Activated CD8-positive, alpha-beta memory T cell treated with anti-CD3 and anti-CD28 coated beads, Interleukin-2, amount 50 U/mL, for 48 hours (primary cell): ENCODE results near the gene MMP3.

Experiments
- DNase-seq: peaks from one replicate; pipeline ENCODE4 v3.0.0-alpha.2; 2020

MMP3 gene

DNA sequence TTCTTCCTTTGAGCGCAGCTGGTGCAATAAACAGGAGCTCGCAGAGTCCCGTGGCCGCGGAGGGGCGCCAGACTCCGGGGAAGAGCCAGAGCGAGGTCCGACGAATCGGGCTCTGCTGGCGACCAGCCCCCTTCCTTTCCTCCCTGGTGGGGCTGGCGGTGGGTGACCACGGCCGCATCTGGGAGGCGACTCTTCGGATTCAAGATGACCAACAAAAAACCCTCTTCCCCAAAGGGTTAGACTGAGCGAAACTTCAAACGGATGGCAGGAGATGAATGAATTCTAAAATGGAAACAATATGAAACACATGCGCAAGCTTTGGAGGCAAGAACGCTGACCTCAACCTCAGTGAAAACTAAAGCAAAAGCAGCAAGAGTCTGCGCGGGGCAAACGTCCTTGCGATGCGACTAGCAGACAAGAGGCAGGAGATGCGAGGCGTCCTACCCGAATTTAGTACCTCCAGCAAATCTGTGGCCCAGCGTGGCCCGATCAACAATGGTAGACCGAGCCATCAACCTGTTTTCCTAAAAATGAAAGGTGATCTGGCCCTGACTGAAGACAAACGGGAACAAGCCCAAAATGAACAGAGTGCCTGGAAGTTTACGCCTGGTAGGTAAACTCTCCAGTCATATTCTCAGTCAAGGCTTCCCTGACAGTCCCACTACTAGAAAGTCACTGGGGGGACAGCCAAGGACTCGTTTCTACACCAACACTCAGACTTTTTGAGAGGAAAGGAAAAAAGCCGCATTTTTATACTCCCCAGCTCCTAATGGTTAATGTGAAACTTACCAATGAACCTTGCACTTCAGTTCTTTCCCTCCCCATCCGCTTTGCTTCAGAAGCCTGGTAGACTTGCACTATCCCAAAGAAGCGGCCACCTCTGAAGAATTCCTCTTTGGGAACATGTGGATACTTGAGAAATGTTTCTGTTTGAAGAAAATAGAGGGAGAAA is 11.6 kb downstream of the MMP3 start:
- DNase-seq: no peak

DNA sequence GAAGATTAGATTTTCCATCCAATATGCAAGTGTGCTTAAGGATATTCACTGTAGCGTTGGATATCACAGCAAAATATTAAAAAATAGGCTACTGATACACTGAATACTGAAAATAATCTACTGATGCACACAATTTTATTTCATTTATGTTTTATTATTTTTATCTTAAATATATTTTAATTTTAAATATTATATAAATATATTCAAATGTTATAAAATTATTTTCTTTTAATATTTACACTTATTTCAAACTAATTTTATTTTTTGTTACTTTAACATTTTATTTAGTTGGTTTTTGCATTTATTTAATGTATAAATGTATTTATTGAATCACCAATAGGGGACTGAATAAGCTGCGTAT is 12.3 kb downstream of the MMP3 start:
- DNase-seq: no peak

DNA sequence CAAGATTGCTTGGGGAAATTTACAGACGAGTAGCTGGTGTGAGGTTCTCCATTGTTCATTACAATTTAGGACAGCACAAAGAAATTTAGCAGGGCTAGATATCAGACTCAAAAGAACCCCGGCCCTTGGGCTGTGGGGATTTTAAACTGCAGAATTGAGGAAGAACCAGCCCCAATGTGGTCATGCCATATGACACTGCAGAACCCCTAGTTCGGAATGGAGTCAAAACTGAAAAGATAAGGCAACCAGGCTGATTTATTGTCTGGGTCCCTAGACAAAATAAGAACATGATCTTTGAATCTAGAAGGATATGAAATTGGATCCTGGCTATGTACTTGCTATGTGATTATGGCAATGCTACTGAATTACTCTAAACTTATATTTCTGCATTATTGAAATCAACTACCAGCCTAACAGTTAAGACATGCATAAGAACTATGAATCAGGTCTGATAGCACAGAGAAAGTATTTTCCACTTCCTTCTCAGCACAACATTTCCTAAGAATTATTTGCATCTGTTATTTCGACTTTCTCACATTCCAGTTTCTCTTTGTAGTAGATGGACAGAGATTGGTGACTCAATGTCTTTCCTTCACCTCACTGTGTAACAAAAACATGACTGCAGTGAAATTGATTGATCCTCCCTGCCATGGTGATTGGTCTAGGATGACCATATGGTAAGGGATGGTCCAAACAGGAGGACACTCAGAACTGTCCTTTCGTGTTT is 13.2 kb downstream of the MMP3 start:
- DNase-seq: no peak

DNA sequence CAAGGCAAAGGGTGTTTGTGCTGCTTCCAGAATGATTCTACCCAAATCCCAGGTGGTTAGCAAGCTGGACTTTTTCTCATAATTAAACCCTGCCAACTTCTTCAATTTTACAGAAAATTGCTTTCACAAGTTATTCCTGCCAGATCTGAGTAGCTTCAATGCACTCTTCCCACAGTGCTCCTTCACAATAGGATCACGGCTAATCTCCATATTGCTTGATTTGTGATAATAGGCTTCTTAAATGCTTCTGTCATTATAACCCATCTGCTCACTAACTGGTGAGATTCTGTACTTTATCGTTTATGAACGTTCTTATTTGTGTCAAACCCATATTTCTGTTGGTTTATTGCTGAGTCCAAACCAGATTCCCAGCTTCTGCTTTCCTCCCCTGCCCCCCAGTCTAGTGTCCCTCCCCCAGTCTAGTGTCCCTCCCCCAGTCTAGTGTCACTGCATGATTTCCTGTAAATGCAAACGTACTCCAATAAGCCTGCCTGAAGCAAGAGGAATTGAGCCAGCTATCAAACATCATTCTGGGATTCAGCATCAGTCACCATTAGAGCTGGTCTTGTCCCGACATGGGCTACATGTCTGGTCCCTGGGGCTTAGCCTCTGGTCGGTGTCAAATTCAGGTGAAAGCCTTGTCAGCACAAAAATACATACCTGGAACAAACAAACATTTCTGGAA is 14.0 kb downstream of the MMP3 start:
- no peak for DNase-seq

DNA sequence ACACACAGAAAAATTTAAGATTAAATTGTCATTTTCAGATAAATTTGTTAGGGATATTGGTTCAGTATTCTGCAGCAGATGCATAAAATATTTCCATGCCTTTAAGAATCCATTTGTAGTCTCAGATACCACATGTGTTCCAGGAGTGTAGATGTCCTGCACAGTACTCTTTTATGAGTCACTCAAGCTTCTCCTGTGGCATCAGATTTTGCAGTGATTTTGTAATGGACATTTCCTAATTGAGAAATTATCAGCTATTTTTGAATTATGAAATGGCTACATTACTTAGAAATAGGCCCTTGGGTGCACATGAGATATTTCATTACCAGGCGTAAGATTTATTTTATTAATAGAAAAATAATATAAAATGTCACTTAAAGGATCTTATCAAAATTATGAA is 18.9 kb downstream of the MMP3 start:
- no peak for DNase-seq

DNA sequence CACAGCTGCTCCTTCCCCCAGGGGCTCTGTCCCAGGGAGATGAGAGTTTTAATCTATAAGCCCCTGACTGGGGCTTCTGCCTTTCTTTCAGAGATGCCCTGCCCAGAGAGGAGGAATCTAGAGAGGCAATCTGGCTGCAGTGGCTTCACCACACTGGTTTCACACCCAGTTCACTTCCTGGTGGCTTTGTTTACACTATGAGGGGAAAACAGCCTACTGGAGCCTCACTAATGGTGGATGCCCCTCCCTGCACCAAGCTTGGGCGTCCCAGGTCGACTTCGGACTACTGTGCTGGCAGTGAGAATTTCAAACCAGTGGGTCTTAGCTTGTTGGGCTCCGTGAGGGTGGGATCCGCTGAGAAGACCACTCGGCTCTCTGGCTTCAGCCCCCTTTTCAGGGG is 23.9 kb downstream of the MMP3 start:
- no peak for DNase-seq

DNA sequence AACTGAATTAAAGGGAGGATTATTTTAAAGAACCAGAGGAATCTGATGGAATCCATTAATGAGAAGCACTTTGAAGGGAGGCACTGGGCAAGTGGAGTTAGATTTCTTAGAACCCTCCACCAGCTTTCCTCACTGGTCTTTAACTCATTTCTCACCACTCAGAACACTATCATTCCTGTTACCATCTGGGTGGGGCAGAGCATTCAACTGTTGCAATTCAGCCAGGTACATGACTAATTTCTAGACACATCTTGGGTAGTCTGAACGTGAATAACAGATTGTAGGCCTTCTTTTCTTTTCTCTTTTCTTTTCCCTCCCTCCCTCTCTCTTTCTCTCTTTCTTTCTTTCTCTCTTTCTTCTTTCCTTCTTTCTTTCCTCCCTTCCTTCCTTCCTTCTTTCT is 29.9 kb downstream of the MMP3 start:
- DNase-seq: no peak

DNA sequence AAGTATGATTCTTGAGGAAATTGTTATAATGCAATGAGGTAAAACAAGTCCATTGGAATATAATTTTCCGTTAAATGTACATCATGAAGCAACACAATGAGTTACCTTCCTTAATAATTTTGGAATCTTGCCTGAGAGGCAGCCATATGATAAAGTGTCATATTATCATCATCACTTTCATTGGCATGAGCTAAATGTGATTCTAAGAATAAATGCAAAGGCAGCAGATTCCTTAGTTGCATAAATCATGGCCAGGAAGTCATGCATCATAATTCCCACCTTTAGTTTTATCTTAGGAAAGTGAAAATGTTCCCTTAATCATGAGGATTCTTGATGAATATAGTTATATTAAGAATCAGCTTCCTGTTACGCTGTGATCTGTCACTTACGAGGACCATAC is 31.2 kb downstream of the MMP3 start:
- no peak for DNase-seq

DNA sequence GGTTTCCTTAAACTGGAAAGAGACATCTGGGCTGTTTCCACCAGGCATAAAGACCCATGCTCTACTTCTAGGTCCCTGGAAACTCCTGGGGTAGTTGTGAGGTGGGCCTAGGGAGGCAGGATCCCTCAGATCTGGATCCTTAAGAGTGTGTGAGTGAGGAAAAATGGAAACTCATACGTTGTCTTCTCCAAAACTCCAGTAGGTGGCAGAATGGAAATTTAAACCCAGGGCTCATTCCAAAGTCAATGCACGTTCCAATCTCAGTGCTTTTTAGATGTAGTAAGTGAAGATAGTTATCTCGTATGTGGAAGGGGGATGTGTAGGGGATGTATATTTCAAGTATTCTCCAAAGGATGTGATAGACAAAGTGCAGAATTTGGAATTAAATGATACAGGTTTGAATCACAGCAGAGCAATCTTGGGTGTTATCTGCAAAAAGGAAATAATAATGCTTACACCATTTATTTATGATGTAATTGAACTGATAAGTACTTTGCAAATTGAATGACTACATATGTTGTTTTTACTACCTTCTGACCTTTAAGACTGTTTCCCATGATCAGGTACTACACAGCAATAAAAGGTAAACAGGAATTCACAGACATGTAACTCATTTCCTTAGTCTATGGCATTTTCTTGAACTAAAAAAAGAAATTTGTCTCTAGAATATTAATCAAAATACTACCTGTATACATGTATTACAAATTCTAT is 32.3 kb downstream of the MMP3 start:
- no peak for DNase-seq

DNA sequence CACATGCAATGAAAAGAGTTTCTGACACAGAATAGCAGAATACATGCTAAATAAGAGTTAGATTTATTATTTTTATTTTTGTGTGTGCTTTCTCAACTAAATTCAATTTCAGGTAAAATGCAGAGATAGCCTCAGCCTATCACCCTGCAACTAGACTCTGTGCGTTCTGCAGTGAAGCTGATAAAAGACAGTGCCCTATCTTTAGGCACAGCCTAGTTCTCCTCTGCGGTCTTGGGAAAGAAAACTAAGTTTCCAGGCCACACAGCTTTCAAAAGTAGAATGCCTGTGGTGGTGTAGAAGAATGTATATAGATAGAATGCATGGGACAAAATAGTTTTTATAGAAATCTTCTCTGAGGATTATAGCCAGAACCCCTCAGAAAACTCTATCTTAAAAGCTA is 33.4 kb downstream of the MMP3 start:
- no peak for DNase-seq

DNA sequence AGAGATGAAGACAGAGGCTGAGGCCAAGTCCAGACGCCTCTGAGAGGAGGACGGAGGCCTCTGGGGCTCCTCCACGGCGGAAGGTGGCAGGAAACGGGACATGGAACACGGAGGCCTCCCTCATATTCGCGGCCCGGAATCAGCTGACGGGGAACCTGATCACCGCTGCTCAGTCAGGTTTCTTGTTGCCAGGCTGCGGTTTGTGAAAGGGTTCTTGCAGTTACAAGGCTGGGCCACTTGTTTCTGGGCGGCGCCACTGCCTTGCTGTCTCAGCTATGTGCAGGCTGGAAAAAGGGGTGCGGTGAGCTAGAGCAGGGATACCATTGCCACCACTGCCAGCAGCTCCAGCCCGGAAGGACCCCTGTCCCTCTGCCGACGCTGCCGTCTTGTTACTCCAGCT is 35.5 kb downstream of the MMP3 start:
- DNase-seq: no peak

DNA sequence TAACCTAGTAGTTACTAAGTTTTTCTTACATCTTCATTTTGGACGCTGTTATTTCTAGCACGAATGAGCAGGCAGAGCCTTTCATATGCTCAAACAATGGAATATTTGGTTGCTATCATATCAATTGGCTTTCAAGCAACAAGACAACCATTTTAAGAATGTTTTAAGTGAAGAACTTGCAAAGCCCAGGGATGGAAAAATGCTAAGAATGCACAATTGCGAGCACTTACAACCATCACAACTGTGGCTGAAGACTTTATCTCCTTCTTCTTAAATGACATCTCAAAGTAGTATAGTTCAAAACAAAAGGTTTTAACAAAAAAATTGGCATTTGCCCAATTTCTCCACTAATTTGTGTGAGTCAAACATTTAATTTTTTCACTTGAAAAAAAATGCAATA is 37.1 kb downstream of the MMP3 start:
- DNase-seq: no peak

DNA sequence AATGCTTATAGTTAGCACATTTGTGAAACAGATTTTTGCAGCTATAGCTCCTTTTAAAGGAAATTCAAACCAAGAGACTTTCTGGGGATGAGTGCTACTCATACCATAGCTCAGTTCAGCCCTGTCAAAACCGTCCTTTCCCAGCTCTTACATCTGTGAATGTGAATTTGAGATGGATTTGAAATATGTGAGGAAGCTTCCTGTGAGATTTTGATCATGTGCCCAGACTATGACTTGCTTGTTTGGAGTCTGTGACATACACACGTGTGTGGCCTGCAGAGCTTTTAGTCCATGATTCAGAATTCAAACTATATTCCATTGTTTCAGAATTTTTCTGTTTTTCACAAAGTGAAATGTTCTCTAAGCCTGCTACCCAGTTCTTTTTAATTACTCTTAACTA is 41.1 kb downstream of the MMP3 start:
- DNase-seq: no peak

DNA sequence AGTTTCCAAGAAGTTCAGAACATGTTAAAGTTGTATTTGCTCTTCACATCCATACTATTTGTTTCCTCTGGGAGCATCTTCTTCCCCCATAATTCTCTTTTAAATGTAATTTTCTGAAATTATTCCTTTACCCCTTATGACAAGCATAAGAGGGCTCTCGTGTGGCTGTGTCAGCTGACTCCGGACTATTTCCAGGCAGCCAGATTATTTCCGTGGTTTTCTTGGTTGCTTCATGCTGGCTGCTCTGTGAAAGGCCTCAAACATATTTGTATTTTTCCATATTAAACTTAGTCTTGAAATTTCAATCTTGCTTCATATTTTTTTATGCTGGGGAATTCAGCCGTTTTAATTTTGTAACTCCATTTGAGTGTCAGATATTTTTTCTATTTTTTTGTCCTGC is 42.6 kb downstream of the MMP3 start:
- no peak for DNase-seq

DNA sequence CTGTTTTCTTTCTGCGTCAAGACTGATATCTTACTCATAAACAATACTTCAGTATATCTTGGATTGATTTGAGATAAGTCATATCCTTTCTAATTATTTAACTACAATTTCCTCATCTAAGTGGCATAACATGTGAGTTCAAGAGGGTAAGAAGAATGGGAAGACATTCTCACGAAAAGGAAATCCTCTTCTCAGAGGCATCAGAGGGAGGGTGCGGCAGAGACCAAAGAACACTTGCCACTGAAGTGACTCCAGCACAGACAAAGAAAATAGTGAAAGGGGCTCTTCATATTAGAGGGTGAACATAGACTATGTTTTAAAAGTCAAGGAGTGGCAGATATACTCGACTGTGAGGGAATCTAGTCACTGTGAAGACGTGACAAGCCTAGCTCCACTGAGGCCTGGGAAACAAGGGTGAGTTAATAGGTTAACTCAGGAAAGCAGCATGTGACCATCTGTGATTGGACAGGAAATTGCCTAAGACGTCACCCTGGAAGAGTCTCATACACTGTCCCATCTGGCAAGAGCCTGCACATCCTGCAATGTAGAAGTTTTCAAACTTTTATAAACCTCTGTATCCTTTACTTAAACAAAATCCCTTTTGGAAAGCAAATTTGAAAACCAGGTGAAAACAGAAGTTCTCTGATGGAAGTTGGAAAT is 43.6 kb downstream of the MMP3 start:
- DNase-seq: no peak

DNA sequence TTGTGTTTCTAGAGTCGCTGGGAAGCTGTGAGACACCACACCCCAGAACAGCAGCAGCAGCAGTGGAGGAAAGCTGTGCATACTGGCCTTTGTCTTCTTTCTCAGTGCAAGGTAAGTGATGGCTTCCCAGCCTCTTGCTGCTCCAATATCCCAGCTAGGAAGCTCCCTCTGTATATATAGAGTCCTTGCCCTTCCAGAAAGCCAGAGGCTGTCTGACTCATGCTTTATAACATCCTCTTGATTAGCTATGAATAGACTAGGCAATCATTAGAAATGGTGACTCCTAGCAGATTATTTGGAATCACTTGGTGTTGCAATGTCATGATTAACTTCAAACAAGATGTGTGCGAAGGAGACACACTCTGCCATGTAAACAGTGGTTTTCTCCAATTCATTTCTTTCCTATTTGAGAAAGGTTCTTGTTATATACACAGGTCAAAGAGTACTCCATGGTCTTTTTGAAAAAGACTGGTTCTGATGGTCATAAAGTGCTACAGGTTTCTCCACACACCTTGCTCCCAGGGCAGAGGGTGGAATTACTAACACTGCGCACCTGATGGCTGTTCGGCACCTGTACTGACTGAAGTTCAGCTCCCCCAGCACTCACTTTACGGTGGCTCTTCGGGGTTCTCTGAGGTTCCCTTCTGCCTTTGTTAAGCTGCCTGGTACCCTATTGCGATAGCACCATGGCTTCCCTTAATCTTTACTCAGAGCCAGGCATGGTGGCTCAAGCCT is 45.2 kb downstream of the MMP3 start, which contains the start of gene MMP1:
Gene MMP1, minus strand, starts transcription at position 149 of the 735 bp plus-strand sequence. Its CDS starts 68 bp downstream, at position 81.
- DNase-seq: no peak

DNA sequence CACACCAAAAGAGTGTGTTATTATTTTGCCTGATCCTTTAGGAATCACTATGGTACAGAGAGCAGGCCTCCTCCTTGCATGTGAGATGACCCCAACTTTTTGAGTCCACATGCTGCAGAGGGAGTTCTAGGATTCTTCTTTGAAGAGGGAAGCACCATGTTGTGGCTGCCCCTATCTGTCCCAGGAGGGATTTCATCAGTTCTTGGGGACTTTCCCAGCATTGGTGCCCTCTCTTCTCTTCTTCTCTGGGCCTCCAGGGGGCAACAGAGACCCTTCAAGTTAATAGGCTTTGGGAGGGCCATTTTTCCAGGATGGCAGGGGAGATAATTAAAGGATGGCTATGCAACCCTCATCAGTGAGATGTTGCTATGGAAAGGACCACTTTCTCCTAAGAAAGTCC is 49.0 kb downstream of the MMP3 start:
- DNase-seq: peak; percentile 55

DNA sequence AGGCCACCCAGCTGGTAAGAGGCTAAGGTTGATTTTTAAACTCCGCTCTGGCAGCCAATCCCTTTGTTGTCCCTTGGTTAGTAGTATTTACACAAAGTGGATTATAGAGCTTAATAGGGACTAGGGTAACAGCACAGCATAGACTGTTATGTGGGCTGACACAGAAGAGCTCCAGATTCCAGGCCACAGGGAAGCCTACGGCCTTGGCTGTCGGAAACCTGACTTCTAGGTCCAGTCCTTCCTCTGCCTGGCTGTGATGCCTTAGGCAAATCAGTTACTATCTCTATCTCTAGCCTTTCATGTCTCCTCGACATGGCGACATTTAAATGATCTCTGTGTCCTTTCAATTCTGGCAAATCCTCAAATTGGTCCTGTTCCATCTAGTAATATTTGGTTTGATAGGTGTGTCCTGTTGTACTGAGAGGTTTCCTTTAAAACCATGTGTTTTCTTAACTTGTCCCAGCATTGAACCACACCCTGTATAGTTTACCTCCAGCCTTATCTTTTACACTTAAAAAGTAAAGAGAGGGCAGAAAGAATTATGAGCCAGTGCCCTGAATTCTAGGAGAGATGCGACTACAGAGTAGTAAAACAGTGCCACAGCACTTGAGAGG is 49.6 kb downstream of the MMP3 start:
- no peak for DNase-seq

DNA sequence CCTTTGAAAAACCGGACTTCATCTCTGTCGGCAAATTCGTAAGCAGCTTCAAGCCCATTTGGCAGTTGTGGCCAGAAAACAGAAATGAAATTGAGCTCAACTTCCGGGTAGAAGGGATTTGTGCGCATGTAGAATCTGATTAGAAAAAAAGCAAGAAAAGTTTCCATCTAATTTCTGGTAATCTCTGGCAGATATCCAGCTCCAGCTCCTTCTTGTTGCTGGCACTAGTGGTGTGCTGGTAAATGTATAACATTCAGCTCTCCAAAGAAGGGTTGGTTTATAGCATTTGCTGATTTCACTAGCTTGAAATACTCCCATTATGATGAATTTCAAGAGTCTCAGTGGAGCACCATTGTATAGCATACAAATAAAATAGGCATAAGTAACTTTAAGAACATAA is 50.8 kb downstream of the MMP3 start:
- DNase-seq: no peak

DNA sequence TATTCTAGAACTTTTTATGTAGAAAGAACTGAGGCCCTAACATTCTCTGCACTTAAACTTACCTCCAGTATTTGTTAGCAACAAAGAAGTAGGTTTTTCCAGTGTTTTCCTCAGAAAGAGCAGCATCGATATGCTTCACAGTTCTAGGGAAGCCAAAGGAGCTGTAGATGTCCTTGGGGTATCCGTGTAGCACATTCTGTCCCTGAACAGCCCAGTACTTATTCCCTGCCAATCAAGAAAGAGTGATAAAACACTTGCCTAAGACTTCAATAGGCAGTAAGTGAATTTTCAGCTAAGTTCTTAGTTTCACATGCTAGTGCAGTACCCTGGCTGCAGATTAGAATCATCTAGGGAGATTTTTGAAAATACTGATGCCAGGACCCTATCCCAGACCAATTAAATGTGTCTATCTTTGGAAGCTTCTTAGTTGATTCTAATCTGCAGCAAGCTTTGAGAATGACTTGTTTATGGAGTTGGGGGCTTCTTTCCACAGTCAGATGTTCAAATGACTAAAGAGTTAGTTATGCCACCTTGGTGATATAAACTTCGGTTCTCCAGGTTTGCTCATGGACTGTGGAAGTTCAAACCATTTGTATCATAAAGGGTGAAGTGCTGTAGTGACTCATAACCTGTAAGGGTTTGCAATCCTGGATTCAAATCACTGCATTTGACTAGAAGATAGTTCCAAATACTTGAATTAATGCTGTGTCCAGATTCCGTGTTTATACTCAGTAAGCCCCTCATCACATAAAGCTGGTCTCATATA is 52.0 kb downstream of the MMP3 start:
- DNase-seq: no peak
